T follicular helper cell (primary cell): Measurements from ENCODE around the gene PSMC1.

Experiments
- DNase-seq: peaks from one replicate; pipeline ENCODE4 v3.0.0-alpha.2; 2020; ENCODE audit warnings: low read depth

The PSMC1 gene

DNA sequence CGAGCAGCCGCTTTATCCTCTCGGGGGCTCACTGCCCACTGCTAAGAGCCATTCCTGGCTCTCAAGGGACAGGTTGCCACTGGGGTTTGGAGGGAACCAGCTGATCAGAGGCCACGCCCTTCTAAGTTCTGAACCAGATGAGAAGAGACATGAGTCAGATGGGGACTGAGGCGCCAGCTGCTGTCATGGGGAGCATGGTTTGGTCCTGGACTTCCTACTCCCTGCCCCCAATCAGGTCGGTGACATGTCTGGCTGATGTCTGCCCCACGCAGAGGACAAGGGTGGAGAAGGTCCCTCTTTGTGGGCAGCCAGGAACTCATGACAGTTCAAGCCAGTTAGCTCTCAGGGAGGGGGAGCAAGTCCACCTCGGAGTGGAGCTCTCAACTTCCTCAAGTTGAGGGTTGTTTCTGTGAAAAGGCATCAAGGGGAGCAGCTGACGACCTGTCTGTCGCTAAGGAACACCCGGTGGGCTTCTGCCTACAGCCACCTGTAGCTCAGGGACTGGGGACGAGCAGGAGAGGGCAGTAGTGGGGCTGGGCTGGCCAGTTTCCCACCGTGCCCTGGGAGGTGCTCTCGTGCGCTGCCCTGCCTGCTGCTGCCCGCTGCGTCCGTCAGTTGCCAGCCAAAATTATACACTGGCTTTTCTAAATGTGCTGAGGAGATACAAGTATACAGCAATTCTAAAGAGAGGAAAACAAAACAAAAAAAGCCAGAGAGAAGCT is 20.5 kb downstream of the PSMC1 start:
- no peak for DNase-seq

DNA sequence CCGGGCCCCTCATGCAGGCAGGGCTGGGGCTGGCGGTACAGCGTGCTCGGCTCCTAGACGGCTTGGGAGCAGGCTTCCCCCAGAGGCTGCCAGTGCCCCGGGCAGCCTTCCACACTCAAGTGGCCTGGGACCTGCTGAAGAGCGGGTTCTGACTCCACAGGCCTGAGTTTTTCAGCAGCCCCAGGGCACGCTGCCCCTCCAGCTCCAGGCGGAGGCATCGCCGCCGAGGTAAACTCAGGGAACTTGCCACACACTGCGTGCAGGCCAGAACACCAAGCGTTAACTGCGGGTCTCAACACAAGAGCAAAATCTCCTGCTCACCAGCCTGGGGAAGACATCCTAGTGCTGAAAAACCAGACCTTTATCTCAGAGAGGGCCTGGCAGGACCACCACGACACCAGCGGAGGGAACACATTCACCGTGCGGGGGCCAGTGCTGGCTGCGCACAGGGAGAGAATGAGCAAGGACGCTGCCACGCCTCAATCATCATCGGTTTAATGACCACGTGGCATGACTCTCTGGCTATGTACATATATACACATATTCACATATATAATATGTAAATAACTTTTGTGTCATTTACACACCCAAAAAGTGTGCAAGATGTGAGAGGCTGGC is 21.3 kb downstream of the PSMC1 start:
- no peak for DNase-seq

DNA sequence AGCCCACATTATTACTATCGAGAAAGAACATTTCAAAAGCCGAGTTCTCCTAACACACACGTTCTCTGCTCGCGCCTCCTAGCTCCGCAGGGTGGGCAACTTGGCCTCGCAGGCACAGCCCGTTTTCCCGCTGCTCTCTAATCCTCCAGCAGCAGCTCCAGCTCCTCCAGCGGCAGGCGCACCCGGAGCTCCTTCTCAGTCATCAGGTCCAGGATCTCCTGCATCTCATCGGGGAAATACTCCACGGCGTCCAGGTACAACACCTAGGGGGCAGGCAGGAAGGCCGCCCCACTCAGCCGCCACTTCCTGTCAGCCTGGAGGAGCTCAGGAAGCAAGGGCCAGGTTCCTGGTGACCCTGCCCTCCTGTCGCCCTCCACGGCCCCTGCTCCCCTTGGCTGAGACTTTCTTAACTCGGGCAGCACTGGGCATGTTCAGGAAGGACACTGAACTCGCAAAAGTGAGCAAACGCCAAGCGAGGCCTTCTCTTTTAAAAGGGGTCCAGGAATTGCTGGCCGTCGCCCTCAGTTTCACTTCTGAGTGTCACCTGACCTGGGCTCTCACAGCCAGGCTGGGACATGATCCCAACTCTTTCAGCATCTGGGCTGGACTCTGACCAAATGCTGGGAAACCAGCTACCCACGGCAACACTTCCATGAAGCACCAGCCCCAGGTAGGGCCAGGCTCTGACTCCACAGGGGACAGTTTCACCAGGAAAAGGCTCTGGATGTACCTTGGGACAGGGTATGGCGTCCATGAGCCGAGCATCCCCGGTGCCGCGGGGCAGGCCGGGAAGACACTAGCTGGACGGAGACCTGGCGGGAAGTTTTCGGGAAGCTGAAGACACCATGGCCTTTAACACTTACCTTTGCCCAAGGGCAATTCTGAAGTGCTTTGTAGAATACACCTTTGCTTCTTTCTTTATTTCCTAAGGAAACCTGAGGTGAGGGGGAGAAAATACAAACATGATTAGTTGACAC is 22.1 kb downstream of the PSMC1 start:
- no peak for DNase-seq

DNA sequence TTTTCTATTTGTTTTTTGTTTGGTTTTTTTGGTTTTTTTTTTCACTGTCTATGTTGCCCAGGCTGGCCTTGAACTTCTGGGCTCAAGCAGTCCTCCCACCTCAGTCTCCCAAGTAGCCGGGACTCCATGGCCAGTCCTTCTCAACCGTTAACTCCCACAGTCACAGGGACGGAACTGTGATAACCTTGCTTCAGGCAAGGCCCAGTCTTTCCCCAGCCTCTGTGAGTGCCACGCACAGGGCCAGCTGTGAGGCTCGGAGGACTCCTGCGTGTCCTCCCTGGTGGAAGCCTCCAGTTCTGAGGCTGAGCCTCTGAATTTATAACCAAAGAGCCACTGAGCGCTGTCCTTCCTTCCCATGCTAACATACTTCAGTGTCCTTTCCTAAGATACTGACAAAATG is 23.7 kb downstream of the PSMC1 start:
- no peak for DNase-seq

DNA sequence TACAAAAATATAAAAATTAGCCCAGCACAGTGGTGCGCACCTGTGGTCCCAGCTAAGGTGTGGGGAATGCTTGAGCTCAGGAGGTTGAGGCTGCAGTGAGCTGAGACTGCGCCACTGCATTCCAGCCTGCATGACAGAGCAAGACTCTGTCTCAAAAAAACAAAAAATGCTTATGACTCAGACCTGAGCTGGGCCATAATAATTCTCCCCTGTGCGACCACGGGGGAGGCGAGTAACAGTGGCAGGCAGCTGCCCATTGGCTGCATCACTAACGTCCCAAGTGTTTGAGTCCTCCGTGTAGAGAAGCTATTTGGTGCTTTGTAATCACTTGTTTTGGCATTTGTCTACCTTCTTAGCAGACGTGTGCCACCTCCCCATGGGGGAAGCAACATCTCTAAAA is 24.9 kb downstream of the PSMC1 start:
- no peak for DNase-seq

DNA sequence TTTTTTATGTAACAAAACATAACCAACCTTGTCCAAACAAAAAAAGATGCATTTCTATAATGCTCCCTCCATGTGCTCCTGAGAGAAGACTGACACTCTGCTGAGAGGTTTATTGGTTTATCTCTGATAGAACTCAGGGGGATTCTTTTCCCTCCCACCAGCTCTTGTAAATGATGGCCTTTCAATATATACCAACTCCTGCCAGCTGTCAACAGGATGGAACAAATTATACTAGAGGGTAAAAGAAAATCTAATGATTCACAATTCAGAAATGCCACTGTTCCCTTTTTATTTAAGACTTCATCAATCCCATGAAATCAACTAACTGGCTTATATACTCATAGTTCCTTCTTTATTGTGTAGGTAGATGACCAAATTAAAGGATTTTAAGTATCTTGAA is 25.4 kb downstream of the PSMC1 start:
- DNase-seq: no peak

DNA sequence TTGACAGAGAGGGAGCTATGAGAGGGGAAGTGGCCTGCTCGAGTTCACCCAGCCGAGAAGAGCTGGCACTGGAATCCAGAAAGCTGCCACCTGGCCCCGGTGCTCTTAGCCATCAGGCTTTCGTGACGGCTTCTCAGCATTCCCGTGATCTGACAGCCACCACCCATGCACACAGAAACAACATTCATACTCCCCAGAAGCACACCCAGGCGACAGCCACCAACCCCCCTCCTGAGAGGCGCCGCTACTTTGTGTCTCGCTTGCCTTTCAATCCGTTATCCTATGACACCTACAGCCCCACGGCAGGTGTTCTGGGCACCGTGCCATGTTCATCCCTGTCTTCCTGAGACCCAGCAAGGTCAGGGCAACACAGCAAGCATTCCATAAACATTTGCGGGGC is 31.4 kb downstream of the PSMC1 start:
- DNase-seq: no peak

DNA sequence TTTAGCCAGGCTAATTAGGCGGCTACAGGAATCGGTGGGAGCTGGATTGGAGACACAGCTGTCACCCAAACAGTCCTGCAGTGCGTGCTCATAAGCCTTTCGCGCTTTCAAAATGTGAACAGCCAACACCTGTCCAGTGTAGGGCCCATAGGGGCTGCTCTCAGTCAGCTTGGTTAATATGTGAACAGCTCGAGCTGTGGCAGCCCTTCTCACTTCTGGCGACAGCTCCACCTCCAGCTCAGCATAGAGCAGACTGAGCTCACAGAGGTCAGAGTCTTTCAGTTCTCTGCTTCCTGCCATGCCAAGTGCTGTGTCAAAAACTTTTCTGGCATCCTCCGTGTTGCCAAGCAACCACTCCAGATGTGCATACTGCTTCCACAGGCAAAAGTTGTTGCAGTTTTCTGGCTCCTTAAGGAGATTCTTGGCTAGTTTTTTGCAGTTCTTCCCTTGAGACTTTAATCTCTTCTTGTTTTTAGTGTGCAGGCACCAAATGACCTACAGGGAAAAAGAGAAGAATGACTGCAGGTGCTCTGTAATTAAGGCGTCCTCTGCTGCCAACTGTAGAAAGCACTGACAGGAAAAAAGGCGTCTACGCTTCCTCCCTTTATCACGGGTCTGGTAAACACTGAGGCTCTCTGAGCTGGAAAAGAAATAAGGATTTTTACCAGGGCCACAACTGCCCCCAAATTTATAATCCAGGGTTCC is 32.5 kb downstream of the PSMC1 start:
- no peak for DNase-seq

DNA sequence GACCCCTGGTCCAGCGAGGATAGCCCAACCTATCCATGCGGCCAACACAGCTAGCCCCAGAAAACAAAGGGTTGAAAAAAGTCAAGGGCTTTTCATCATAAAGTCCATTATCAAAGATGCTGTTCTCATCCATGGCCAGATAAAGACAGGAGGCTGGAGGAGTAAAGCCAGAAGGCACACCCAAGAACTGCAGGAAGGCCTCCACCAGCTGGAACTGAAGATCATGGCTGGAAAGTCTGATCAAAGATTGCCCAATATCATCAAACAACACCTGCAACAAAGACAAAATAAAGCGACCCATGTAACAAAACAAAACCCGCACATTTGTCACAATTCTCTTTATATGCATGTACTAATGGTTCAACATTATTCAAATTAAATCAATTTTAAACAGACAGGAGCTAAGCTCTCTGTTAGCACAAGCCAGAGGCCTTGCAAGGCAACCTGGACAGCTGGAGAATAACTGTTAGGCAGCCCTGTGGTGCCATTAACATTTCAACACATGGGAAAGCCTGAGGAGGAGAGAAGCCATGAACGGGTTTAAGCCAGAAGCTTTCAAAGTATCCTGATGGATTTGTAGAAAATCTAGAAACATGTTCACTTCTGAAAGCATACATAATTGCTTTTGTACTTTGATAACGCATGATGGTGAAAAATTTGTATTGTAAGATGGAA is 34.1 kb downstream of the PSMC1 start:
- no peak for DNase-seq

DNA sequence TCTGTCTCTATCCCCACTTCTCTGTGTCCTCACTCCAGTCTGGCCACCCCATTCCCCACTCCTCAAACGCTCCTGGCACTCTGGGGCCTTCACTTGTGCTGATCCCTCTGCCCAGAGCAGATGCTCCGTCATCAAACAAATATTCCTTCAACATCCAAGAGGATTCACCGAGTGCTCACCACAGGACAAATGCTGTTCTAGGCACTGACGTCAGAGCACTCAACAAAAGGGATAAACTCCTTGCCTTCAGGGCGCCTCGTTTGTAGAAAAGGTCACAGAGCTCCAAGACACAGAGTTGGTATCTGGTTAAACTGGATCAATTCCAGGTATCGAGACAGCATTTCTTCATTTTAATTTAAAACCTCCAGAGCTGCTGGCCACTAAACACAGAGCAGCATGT is 35.3 kb downstream of the PSMC1 start:
- DNase-seq: no peak

DNA sequence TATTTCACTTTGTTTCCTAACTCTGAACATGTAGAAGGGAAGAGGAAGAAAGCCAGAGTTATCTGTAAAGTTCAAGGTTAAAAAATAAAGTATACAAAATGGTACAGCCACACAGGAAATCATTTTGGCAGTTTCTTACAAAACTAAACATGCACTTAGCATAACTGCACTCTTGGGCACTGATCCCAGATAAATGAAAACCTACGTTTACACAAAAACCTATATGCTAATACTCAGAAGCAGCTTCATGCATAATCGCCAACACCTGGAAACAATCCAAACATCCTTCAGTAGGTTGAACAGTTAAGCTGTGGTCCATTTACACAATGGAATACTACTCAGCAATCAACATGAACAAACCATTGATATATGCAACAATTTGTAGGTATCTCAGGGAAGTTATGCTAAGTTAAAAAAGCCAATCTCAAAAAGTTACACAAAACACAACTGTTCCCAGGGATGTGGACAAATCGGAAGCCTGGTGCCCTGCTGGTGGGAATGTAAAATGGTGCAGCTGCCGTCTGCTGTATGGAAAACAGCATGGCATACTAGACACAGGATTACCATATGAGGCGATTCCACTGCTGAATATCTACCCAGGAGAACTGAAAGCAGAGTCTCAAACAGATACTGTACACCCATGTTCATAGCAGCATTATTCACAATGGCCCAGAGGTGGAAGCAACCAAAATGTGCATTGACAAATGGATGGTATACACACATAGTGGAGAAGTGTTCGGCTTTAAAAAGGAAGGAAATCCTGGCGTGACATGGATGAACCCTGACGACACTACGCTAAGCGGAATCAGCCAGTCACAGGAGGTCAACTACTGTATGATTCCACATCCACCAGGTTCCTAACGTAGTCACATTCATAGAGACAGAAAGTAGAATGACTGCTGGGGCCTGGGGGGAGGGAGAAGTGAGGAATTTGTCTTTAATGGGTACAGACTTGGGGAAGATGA is 37.7 kb downstream of the PSMC1 start:
- DNase-seq: no peak

DNA sequence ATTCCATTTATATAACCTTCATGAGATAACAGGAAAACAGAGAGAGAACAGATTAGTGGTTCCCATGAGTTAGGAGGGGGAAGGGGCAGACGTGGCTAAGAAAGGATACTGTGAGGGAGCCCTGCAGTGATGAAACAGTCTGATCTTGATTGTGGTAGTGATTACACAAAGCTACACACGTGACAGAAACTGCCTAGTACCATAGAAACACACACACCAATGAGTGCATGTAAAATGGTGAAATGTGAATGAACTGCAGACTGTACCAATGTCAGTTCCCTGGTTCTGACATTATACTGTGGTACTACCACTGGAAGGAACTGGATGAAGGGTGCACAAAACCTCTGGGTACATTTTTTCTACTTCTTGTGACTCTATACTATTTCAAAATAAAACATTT is 38.5 kb downstream of the PSMC1 start:
- DNase-seq: no peak

DNA sequence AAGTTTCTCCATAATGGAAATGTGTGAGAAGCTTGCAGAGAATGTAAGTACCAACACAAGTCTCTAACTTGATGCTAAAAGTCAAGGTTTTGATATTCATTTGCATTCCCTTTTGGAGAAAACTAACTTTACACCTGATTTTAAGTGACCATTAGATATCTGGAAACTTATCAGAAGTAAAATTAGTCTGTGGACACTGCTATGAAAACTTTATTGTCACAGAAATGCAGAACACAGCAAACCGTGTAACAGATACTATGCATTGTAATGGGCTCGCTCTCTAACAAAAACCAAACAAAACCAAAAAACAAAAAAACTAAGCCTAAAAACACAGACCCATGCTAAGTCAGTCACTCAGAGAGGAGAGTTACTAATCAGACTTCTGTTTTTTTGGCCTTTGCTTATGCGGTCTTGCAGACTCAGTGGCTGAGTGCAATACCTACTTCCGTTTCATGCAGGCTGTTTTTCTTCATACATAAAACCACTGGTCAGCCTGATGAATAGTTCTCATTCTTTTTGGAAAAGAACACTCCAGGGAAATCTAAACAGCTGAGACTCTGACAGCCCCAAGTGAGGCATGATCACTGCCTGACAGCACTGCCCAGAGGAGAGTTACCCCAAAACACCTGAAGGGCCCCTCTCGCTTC is 39.6 kb downstream of the PSMC1 start:
- DNase-seq: no peak

DNA sequence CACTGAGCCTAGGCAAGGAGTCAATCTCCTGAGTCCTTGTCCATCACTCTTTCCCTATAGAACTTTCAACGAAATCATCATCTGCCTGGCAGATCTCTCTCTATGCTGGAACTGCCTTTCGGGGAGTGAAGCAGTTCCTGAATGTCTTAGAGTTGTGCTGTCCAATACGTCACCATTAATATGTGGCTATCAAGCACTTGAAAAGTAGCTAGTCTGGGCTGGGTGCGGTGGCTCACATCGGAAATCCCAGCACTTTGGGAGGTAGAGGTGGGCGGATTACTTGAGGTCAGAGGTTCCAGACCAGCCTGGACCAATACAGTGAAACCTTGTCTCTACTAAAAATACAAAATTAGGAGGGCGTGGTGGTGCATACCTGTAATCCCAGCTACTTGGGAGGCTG is 40.3 kb downstream of the PSMC1 start:
- DNase-seq: no peak

DNA sequence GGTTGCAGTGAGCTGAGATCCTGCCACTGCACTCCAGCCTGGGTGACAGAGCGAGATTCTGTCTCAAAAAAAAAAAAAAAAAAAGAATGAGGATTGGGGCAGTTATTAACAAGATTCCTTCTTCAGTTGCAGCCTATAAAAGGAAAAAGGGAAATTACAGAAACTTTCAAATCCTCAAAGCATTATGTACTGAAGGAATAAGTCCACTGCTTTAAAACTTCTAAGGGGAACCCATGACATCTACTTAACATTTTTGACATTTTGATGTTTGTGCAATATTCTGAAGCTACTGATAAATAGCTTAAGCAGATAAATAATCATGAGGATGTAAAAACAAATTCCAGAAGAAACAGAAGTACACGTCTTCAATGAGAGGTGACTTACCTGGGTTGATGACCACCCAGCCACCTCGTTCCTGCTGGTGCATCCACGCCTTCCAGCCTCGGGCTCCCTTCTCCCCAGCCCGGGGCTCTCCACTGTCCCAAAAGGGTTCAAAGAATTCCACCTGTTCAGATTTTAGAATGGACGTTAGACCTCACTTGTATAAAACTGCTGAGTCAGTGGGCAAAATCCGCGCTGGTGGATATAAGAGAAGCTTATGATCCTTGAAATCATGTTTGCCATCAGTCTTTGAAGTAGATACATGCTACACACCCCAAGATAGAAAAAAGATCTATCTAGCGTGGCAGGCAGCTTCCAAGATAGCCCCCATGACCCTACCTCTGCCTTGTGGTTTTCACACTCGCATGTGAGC is 41.7 kb downstream of the PSMC1 start:
- DNase-seq: no peak

DNA sequence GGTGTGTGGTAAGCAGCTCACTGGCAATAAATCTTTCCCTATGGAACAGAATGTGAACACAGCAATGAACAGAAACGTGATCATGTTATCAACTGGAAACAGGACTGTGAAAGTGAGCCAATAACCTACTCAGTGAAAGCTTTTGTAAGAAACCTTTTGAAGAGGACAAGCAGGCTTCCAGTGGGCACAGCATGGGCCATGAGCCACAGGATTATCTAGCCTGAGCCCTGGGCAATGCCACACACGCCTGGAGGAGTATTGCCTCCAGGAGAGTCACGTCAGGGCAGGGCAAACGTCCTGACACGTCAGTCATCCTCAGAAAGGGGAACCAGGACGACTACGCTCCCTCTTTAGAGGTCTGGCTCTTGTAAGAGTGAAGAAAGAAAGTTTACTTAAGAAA is 43.1 kb downstream of the PSMC1 start:
- no peak for DNase-seq

DNA sequence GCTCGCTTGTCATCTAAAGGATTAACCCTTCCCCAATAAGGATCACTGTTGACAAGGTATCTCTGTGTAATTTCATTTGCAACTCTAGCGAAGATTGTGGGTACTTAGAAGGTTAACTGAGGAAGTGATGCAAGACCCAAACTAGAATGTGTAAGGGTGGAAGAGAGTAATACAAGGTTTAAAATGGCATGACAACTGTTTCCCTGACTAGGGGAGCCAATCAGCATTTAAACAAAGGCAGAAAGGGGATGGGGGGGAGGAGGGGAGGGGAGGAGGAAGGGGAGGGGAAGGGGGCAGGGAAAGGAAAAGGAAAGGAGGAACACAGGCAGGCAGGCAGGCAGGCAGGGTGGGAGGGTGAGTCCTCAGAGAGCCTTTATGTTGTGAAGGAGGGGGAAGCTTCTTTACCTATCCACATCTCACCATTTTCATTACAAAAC is 44.3 kb downstream of the PSMC1 start:
- DNase-seq: no peak

DNA sequence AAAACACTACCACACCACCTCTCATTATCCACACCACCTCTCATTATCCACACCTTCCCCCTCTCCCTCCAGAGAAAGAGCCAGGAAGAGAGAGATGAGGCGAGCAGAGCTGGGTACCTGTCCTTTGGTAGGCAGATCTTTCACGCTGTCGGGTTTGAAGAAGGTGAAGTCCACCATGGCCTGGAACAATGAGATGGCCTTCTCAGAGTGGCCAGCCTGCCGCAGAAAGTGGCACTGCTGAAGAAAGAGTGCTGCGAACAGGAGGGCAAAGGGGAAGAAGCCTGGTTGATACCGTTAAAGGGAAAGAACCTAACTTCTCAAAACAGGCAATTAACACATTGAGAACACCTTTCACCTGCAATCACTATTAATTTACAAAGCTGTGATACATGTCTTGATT is 44.8 kb downstream of the PSMC1 start:
- no peak for DNase-seq

DNA sequence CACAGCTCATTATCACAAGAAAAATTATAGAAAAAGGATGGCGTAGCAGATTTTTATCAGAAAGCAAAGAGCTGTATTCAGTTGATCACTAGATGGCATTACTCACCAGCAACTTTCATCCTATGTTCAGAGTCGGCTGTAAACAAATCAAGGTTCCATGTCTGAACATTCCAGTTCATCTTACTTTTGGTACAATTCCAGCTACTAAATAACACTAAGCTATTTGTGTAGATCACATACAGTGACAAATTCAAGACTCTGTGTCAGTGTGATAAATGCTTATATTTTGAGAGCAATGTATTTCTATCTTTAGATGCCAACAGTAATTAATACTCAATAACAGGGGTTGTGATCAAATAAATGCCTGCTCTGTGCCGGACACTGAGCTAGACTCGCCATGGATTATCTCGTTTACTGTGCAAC is 45.3 kb downstream of the PSMC1 start:
- no peak for DNase-seq
